NCI-H345 (cell line): ENCODE data around the gene LGR6.

ENCODE experiments used
- DNase-seq: peaks from one replicate; lab custom pipeline; 2025; lab: John Stamatoyannopoulos, UW

LGR6 gene

GRCh38 chr1:202268817-202269216 is 75.2 kb downstream of the LGR6 start:
- DNase-seq = no peak

DNA sequence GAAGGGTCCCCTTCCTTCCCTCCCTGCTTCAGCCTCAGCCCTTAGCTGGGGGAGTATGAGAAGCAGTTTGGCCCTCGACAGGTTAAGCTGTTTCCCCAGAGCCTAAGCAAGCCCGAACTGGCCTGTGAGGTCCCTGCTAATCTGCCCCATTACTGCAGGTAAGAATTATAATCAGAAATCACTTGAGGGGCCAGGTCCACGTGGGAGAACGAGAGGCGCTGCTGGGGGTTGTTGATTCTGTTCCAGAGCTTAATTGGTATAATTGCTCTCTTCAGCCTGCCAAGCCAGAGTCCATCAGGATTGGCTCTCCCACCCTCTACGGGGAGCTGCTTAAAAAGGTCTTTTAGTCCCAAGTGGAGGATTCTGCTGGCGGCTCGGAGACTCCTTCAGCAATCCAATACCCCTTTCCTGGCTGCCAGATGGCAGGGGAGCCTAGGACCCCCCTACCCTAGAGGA is 77.3 kb downstream of the LGR6 start:
- peak; percentile 36 for DNase-seq

- no peak for DNase-seq
Measured at GRCh38 chr1:202272103-202272845, 78.7 kb downstream of the LGR6 start.

DNA sequence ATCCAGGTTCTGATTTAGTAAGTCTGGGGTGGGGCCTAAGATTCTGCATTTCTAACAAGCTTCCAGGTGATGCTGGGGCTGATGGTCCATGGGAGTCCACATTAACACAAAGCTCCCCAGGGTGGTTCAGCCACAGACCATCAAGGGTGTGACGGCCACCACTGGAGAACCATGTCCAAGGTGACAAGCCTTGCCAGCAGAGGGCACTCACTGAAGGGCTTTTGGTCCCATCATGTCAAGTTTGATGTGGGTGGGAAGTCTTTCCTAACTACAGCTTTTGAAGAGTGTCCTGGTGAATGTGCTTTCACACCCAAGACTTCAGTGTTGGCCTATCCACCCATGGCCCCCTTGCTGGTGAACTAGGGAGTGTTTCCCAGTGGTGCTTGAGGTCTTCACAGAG is 81.0 kb downstream of the LGR6 start:
- no peak for DNase-seq

- DNase-seq = no peak
Measured at GRCh38 chr1:202275061-202275770, 81.6 kb downstream of the LGR6 start.

DNA sequence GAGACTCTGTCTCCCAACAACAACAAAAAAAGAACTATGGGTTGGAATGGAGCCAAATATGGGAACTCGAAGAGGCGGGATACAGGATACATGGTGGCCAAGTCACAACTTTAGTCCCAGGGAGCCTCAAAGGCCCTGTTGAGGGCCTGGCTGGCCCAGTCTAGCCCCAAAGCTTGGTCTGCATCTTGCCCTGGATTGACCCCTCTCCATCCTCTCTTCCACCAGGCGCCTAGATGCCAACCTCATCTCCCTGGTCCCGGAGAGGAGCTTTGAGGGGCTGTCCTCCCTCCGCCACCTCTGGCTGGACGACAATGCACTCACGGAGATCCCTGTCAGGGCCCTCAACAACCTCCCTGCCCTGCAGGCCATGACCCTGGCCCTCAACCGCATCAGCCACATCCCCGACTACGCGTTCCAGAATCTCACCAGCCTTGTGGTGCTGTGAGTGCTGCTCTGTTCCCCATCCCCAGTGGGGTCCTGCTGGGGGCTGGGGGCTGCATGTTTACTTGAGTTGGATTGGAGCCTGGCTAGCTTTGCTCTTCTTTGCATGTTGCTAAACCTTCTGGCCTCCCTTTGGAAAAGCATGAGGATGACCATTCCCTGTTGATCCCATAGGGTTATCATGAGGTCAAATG is 82.6 kb downstream of the LGR6 start:
- DNase-seq = no peak

DNA sequence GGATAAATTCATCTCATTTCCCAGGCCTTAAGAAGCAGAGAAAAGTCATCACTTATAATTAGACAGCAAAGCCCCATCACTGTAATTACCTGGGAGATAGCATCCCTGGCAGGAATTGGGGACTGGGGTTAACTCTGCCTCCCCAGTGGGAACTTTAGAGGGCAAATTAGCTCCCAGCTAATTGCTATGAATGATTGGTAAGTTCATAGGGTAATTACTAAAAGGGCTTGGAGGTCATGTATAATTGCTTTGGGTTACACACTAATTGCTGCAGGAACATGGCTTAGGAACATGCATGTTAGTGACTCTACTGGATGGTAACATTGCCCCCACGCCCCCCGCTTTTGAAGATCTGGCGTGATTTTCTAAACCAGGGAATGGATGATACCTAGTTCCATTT is 83.3 kb downstream of the LGR6 start:
- no peak for DNase-seq

GRCh38 chr1:202278751-202279150 is 85.2 kb downstream of the LGR6 start:
- DNase-seq = no peak

DNA sequence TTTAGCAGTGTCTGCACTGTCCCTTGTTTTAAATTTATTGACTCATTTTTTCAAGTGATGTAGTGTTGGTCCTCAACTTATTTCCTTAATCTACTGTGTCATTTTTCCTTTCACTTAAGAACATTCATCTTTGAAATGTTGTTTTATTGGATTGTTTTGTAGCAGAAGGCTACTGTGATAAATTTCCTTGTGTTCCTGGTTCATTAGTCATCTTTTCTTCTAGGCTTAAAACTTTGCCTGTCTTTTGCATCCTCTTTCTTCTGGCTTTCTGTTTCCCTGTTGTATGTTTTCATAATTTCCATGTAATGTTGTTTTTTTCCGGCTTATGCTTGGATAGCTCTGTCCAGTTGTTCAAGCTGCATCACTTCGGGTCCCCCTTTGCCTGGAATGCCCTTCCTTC is 86.2 kb downstream of the LGR6 start:
- DNase-seq = no peak

- DNase-seq = no peak
Measured at GRCh38 chr1:202280595-202280994, 87.0 kb downstream of the LGR6 start.

GRCh38 chr1:202281316-202282024 is 87.9 kb downstream of the LGR6 start:
- no peak for DNase-seq

- DNase-seq = no peak
Measured at GRCh38 chr1:202282025-202282371, 88.4 kb downstream of the LGR6 start.

DNA sequence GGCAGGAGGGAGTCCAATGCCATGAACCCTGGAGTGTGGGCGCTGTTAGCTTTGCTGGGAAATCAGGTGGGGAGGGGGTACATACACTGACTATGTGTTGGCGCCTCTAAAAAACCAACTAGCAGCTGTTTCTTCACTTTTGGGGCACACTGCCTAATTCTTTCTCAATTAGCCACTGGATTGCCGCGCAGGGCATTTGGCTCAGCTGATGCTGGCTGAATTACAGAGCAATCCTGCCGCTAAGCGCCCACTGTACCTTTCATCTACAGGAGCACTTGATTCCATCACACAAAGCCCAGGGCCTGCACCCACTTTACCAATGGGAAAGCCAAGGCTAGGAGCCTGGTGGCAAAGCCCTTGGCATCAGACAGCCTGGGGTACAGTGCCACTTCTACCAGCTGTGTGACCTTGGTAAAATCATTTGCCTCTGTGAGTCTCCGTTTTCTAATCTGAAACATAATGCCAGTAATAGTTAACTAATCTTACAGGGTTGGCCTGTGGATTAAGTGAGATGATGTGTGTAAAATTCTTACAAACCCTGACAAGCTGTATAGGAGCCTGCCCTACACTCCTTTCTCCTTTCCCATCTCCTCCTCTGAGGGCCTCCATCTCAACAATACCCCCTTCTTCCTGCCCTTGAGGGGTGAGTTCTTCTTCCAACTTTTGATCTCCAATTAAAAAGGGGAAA is 89.1 kb downstream of the LGR6 start:
- DNase-seq = no peak

DNA sequence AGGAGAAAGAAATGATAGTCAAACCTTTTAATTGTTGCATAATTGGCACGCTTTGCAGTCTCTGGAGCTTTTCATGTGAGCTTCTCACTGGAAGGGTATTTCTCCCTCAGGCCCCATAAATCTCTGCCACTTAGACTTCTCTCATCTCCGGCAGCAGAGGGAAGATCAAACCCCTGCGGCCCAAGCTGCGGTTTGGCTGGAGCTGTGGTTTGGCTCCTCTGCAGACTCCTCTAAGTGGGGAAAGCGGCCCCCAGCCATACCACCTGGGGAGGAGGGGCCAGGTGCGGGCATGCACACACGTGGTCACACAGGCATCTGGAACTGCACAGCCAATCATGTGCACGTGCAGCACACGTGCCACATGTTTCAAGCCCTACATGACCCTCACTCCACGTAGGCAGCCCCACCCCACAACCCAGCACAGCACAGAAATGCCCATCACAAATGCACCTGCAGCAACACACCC is 89.8 kb downstream of the LGR6 start:
- peak; percentile 50 for DNase-seq

GRCh38 chr1:202283991-202284390 is 90.4 kb downstream of the LGR6 start:
- no peak for DNase-seq

- no peak for DNase-seq
Measured at GRCh38 chr1:202285908-202286307, 92.3 kb downstream of the LGR6 start.

- DNase-seq = no peak
Measured at GRCh38 chr1:202286622-202287097, 93.1 kb downstream of the LGR6 start.

- DNase-seq = no peak
Measured at GRCh38 chr1:202287196-202287595, 93.6 kb downstream of the LGR6 start.

- peak; percentile 5 for DNase-seq
Measured at GRCh38 chr1:202288177-202288576, 94.6 kb downstream of the LGR6 start.

DNA sequence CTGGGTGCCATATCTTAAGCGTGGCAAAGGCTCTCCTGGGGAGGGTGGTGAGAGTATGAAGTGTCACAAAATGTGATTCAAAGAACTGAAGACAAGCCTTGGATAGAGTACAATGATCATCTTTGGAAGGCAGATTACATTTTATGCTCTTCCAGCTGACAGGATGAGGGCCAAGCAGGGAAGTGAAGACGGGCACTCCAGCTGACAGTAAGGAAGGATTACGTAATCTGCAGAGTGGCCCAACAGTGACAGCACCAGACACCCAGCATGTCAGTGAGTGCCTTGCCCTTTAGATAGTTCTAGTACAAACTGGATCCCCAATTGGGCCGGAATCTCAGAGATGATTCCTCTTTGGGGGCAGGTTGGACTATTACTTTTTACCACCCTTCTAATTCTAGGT is 95.4 kb downstream of the LGR6 start:
- no peak for DNase-seq

GRCh38 chr1:202291001-202291400 is 97.4 kb downstream of the LGR6 start:
- DNase-seq = no peak
